Stimulated activated CD4-positive, alpha-beta T cell treated with anti-CD3 and anti-CD28 coated beads, Interleukin-2, amount 100 ng/mL, for 48 hours (primary cell): ENCODE measurements around the gene CSTPP1.
"Not testable (repeated sequence)": the region's sequence is repeated elsewhere in the genome, so short reads cannot be mapped to it uniquely, and the experiment has no call there.

Source experiments
- DNase-seq, 2 donors: peaks; one replicate each; pipeline ENCODE4 v3.0.0-alpha.2; 2020

CSTPP1 gene

GRCh38 chr11:46913484-46913883 is 23.1 kb upstream of the CSTPP1 start:
- no peak for DNase-seq

- no peak for DNase-seq
These were observed 22.2 kb upstream of the CSTPP1 start for GRCh38 chr11:46914363-46914762.

GRCh38 chr11:46914910-46915309 is 21.7 kb upstream of the CSTPP1 start:
- no peak for DNase-seq

GRCh38 chr11:46916286-46917108 is 20.1 kb upstream of the CSTPP1 start:
- DNase-seq = peak in 1 of 2 donors; percentile 24

- no peak for DNase-seq
These were observed 19.3 kb upstream of the CSTPP1 start for GRCh38 chr11:46917109-46917761.

GRCh38 chr11:46917762-46918082 is 18.8 kb upstream of the CSTPP1 start:
- DNase-seq = no peak

- DNase-seq = peak in 1 of 2 donors; percentile 22
These were observed 18.3 kb upstream of the CSTPP1 start, which contains the start of gene LRP4 for GRCh38 chr11:46918083-46918787. Gene LRP4 (minus strand): TSS chr11:46918550. CDS start chr11:46918379, 171 bp downstream.

GRCh38 chr11:46918788-46919513 is 17.6 kb upstream of the CSTPP1 start:
- DNase-seq = no peak

- DNase-seq = no peak
These were observed 15.8 kb upstream of the CSTPP1 start for GRCh38 chr11:46920755-46921154.

- not testable (repeated sequence) for DNase-seq
These were observed 8.6 kb upstream of the CSTPP1 start for GRCh38 chr11:46927928-46928327.

- not testable (repeated sequence) for DNase-seq
These were observed 7.9 kb upstream of the CSTPP1 start for GRCh38 chr11:46928701-46929100.

GRCh38 chr11:46930089-46930488 is 6.5 kb upstream of the CSTPP1 start:
- no peak for DNase-seq

- DNase-seq = no peak
These were observed 5.6 kb downstream of the CSTPP1 start for GRCh38 chr11:46942172-46942571.

GRCh38 chr11:46944356-46945075 is 8.0 kb downstream of the CSTPP1 start:
- DNase-seq = no peak

GRCh38 chr11:46947399-46948077 is 11.0 kb downstream of the CSTPP1 start:
- DNase-seq = no peak

- no peak for DNase-seq
These were observed 12.0 kb downstream of the CSTPP1 start for GRCh38 chr11:46948378-46949131.

GRCh38 chr11:46949297-46949696 is 12.7 kb downstream of the CSTPP1 start:
- DNase-seq = no peak

GRCh38 chr11:46951864-46952263 is 15.3 kb downstream of the CSTPP1 start:
- no peak for DNase-seq

- no peak for DNase-seq
These were observed 16.0 kb downstream of the CSTPP1 start for GRCh38 chr11:46952553-46952952.

- DNase-seq = no peak
These were observed 16.5 kb downstream of the CSTPP1 start for GRCh38 chr11:46953093-46953492.

- no peak for DNase-seq
These were observed 22.2 kb downstream of the CSTPP1 start for GRCh38 chr11:46958777-46959176.
